ENCODE measurements around the gene LTBP1.

The LTBP1 gene

GRCh38 chr2:33014268-33014667 lies 67.5 kb downstream of the LTBP1 start:
- DNase-seq: no peak

GRCh38 chr2:33015421-33016142 lies 68.8 kb downstream of the LTBP1 start:
- no peak for DNase-seq

GRCh38 chr2:33018271-33018670 lies 71.5 kb downstream of the LTBP1 start:
- no peak for DNase-seq

GRCh38 chr2:33019796-33020195 lies 73.0 kb downstream of the LTBP1 start:
- DNase-seq: no peak

GRCh38 chr2:33020883-33021282 lies 74.1 kb downstream of the LTBP1 start:
- no peak for DNase-seq

- no peak for DNase-seq
Observed at GRCh38 chr2:33021542-33022227, 74.9 kb downstream of the LTBP1 start.

- DNase-seq: no peak
Observed at GRCh38 chr2:33022395-33022985, 75.7 kb downstream of the LTBP1 start.

GRCh38 chr2:33022989-33023727 lies 76.4 kb downstream of the LTBP1 start:
- DNase-seq: no peak

- no peak for DNase-seq
Observed at GRCh38 chr2:33023728-33024500, 77.2 kb downstream of the LTBP1 start.

GRCh38 chr2:33024758-33025157 lies 78.0 kb downstream of the LTBP1 start:
- DNase-seq: no peak

GRCh38 chr2:33029459-33029858 lies 82.7 kb downstream of the LTBP1 start:
- no peak for DNase-seq

- no peak for DNase-seq
Observed at GRCh38 chr2:33029926-33030325, 83.2 kb downstream of the LTBP1 start.

GRCh38 chr2:33030326-33030725 lies 83.6 kb downstream of the LTBP1 start:
- DNase-seq: no peak

GRCh38 chr2:33032245-33032644 lies 85.5 kb downstream of the LTBP1 start:
- DNase-seq: no peak

GRCh38 chr2:33033606-33034081 lies 86.9 kb downstream of the LTBP1 start:
- no peak for DNase-seq

- DNase-seq: no peak
Observed at GRCh38 chr2:33034784-33035183, 88.0 kb downstream of the LTBP1 start.

GRCh38 chr2:33038230-33038629 lies 91.5 kb downstream of the LTBP1 start:
- no peak for DNase-seq

GRCh38 chr2:33038799-33039198 lies 92.0 kb downstream of the LTBP1 start:
- DNase-seq: no peak

- no peak for DNase-seq
Observed at GRCh38 chr2:33040541-33040940, 93.8 kb downstream of the LTBP1 start.

- no peak for DNase-seq
Observed at GRCh38 chr2:33042265-33042664, 95.5 kb downstream of the LTBP1 start.

GRCh38 chr2:33042819-33043218 lies 96.1 kb downstream of the LTBP1 start:
- DNase-seq: no peak

- no peak for DNase-seq
Observed at GRCh38 chr2:33047939-33048338, 101.2 kb downstream of the LTBP1 start.
